Ascending aorta (tissue), 2 donors: Measurements from ENCODE around the gene SPCS2. TPM values are rescaled to one million over a fixed set of nuclear protein-coding genes. Genes with fewer than 3 reads are reported as not detected.

Experiments used
- DNase-seq, 2 donors: peaks; one replicate each; pipeline ENCODE4 v3.0.0-alpha.2; 2019; ENCODE audit warnings: low spot score in 2 of 2
- H3K27ac ChIP-seq, 2 donors: fragments of 200-600 bp; sonication (generic); one replicate each; pipeline ENCODE4 v1.5.1; 2016 to 2017; ENCODE audit warnings: mild to moderate bottlenecking in 1 of 2
- H3K27me3 ChIP-seq: fragments of 200-600 bp; sonication (generic); one replicate; pipeline ENCODE4 v1.5.1; 2017
- H3K36me3 ChIP-seq, 2 donors: fragments of 200-600 bp; sonication (generic); one replicate each; pipeline ENCODE4 v1.5.1; 2016
- H3K4me1 ChIP-seq, 2 donors: fragments of 200-600 bp; sonication (generic); one replicate each; pipeline ENCODE4 v1.5.1; 2016 to 2017; ENCODE audit warnings: mild to moderate bottlenecking in 1 of 2
- H3K4me3 ChIP-seq, 2 donors: fragments of 200-600 bp; sonication (generic); one replicate each; pipeline ENCODE4 v1.5.1; 2016 to 2017; ENCODE audit warnings: mild to moderate bottlenecking in 1 of 2
- H3K9me3 ChIP-seq, 2 donors: fragments of 200-600 bp; sonication (generic); one replicate each; pipeline ENCODE4 v1.5.1; 2016
- CTCF ChIP-seq, 3 experiments: fragments of 200-600 bp in 2 of 3; fragments of 450-650 bp in 1 of 3; sonication (generic) in 2 of 3; IDR thresholded peaks; one replicate each; pipeline ENCODE4 v1.5.1; 2016 to 2019; ENCODE audit warnings: antibody characterized with exemption in 3 of 3, mild to moderate bottlenecking in 1 of 3, moderate library complexity in 1 of 3
- intact Hi-C: fragments of 100-400 bp; cut with DNase I; formaldehyde crosslinking; loops from one replicate; pipeline ENCODE4 v1.15.1; 2023
- total RNA-seq: library from RNA; depleted of rRNA; stranded (reverse); fragments of >200 nt; gene quantifications from one replicate; pipeline ENCODE4 v1.1.0, GENCODE V29; 2016

Gene SPCS2
- total RNA-seq, 1 donor from 2014 or later = 13.0 TPM

GRCh38 chr11:74949753-74950137, 679 bp downstream of the SPCS2 start:
- peak overlapping the region; percentile 64 to 90 for H3K4me3 ChIP-seq
- H3K36me3 ChIP-seq = no peaks in the 10 kb centered on the region
- H3K9me3 ChIP-seq = no peaks in the 10 kb centered on the region
- TF ChIP-seq CTCF (IDR thresholded peaks at IDR 0.05) = no peak
- peaks cover 6 to 17% of the 10 kb centered on the region in 2 donors for H3K4me1 ChIP-seq
- intact Hi-C loops = loop anchor here (2.0 to 5.0 kb wide), 3 partner anchors 39 to 777 kb away; partner anchors contain the start of genes C2CD3, NEU3, PPME1 and RNF169
- H3K27me3 ChIP-seq = no peaks in the 10 kb centered on the region
- DNase-seq = no peak
- peak overlapping the region; percentile 62 to 85 for H3K27ac ChIP-seq

GRCh38 chr11:74950374-74950969, 1.4 kb downstream of the SPCS2 start:
- Histone ChIP-seq H3K9me3 (no peaks in the 10 kb centered on the region), H3K27ac (no peak overlapping the region), H3K36me3 (no peaks in the 10 kb centered on the region), H3K4me1 (peaks cover 6 to 17% of the 10 kb centered on the region in 2 donors), H3K27me3 (no peaks in the 10 kb centered on the region), H3K4me3 (peak overlapping the region; percentile 64 to 90)
- intact Hi-C loops = no loop called here
- TF ChIP-seq CTCF (IDR thresholded peaks at IDR 0.05) = no peak
- DNase-seq = no peak

- H3K36me3 ChIP-seq = no peaks in the 10 kb centered on the region
- no peaks in the 10 kb centered on the region for H3K9me3 ChIP-seq
- H3K4me3 ChIP-seq = no peak overlapping the region
- intact Hi-C loops = no loop called here
- no peak for TF ChIP-seq CTCF (IDR thresholded peaks at IDR 0.05)
- peaks cover 6 to 18% of the 10 kb centered on the region in 2 donors for H3K4me1 ChIP-seq
- no peak for DNase-seq
- no peaks in the 10 kb centered on the region for H3K27me3 ChIP-seq
- H3K27ac ChIP-seq = no peak overlapping the region
These were observed 2.2 kb downstream of the SPCS2 start for GRCh38 chr11:74951226-74951625.

- no peak for DNase-seq
- no peaks in the 10 kb centered on the region for H3K36me3 ChIP-seq
- no peaks in the 10 kb centered on the region for H3K27me3 ChIP-seq
- no peak for TF ChIP-seq CTCF (IDR thresholded peaks at IDR 0.05)
- intact Hi-C loops = no loop called here
- H3K9me3 ChIP-seq = no peaks in the 10 kb centered on the region
- H3K4me3 ChIP-seq = no peak overlapping the region
- peaks cover 6 to 24% of the 10 kb centered on the region in 2 donors for H3K4me1 ChIP-seq
- no peak overlapping the region for H3K27ac ChIP-seq
These were observed 3.7 kb downstream of the SPCS2 start for GRCh38 chr11:74952752-74953151.

GRCh38 chr11:74953451-74953850, 4.4 kb downstream of the SPCS2 start:
- intact Hi-C loops = no loop called here
- no peaks in the 10 kb centered on the region for H3K9me3 ChIP-seq
- no peak overlapping the region for H3K4me3 ChIP-seq
- peaks cover 6 to 20% of the 10 kb centered on the region in 2 donors for H3K4me1 ChIP-seq
- no peak for DNase-seq
- H3K36me3 ChIP-seq = no peaks in the 10 kb centered on the region
- no peak for TF ChIP-seq CTCF (IDR thresholded peaks at IDR 0.05)
- H3K27ac ChIP-seq = no peak overlapping the region
- no peaks in the 10 kb centered on the region for H3K27me3 ChIP-seq

- TF ChIP-seq CTCF (IDR thresholded peaks at IDR 0.05) = no peak
- no peak for DNase-seq
- no peak overlapping the region for H3K27ac ChIP-seq
- intact Hi-C loops = no loop called here
- H3K27me3 ChIP-seq = no peaks in the 10 kb centered on the region
- H3K4me1 ChIP-seq = peaks cover 6 to 20% of the 10 kb centered on the region in 2 donors
- no peaks in the 10 kb centered on the region for H3K9me3 ChIP-seq
- no peaks in the 10 kb centered on the region for H3K36me3 ChIP-seq
- no peak overlapping the region for H3K4me3 ChIP-seq
These were observed 5.1 kb downstream of the SPCS2 start for GRCh38 chr11:74954199-74954598.
